NCI-H446 treated with DMSO at 0.1 percent for 48 hours (cell line): ENCODE measurements around the gene P2RY6.

Source experiments
- DNase-seq: peaks from one replicate; lab custom pipeline; 2025; lab: John Stamatoyannopoulos, UW

Gene P2RY6

DNA sequence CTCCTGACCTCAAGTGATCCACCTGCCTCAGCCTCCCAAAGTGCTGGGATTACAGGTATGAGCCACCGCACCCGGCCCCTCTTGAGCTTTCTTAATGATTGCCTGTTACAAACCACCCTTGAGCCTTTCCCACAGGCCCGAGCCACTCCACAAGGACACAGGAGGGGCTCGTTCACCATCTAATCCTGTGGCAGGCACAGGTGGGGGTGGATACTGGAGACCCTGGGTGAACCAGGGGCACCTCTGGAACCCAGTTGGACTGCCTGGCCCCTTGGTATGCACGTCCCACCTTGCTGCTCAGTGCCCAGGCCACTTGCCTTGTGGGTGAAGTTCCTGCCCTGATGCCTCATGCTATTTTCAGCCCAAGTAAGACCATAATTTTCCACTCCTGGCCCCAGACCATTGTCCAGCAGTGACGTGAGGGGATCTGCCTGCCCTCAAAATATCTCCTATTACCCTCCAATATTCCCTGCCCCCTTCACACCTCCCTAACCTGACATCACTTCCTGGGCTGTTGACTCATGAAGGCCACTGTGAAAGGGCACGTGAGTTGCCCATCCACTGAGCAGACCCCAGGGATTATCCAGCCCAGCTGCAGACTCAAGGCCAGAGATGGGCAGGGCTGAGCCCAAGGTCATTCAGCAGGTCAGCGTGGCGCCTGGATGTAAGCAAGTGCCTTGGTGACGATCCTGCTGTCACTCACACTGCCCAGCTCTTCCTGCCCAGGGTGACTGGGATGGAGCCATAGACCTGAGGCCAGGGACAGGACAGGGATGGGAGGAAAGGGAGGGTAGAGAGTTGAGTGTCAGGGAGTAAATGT lies 34.5 kb upstream of the P2RY6 start:
- DNase-seq = no peak

DNA sequence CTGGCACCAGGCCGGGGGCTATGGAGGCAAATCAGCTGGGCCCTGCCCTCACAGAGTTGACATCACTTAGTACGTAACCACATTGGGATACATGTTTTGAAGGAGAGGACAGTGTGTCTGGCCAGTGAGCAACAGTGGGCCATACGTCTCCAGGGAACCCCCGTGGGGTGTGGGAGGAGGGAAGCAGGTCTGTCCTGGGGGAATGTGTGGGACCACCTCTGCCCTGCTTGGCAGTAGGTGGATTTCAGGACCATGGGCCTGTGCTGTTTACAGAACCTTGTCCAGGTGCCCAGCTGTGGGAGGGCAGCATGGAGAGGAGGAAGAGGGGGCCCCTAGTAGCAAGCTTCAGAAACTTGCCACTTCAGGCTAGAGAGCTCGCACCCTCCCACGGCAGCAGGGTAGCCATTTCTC lies 33.0 kb upstream of the P2RY6 start:
- no peak for DNase-seq

DNA sequence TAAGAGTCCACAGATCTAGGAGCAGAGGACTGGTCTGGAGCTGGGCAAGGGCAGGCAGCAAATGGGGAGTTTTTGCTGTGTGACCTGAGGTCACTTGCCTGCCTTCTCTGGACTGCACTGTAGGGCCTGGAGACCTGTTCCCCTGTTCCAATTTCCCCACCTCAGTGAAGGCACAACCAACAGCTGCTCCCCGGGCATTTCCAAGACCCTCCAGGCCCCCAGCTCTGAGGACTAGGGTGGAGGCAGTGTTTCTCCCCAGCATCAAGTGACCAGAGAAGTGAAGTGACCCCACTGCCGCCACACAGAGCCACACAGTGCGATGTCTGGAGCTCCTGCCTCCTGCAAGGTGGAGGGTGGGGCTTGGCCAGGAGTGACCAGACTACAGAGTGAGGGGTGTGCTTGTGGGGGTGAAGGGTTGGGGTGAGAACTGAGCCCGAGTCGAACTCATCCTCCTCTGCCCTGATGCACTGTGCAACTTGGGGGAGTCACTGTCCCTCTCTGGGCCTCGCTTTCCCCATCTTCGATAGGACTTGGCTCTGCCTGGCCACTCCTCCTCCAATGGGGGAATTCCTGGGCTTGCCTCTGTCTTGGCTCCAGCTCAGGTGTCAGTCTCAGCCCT lies 32.5 kb upstream of the P2RY6 start:
- DNase-seq = no peak

DNA sequence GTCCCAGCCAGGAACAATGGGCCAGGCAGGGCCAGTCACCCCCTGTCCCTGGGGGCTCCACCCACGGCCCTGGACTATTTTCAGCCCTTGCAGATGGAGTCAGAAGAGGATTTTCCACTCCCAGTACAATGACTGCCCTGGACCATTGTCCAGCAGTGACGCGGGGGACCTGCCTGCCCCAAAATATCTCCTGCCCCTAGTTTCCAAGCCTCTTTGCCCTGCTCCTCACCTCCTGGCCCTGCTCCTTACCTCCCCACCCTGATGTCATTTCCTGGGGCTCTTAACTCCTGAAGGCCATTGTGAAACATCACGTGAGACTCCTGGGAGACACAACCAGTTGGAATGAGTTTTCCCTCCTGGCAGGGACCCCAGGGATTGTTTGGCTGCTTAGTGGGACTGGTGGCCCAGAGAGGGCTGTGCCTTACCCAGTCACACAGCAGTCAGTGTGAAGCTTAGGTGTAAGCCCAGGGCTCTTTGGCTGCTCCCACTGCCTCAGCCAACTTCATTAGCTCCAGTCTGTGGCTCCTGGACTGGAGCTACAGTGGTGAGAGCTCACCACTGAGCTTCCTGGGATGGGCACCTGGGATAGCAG lies 31.9 kb upstream of the P2RY6 start:
- DNase-seq = no peak

DNA sequence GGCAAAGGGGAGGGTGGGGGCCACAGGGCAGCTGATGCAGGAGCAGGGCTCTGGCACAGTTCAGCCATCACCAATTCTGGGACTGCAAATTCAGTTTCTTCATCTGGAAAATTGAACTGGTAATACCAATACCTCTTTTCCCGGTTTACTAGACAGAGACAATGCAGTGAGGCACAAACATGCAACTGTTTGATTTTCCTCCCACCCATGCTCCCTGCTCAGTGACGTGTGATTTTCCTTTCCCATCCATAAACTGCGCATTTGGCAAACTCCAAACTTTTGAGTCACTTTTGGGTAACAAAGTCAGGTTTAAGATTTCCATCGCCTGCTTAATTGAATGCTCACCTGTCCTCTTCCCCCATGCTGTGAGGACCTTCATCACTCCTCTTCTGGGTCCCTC lies 30.8 kb upstream of the P2RY6 start:
- no peak for DNase-seq

DNA sequence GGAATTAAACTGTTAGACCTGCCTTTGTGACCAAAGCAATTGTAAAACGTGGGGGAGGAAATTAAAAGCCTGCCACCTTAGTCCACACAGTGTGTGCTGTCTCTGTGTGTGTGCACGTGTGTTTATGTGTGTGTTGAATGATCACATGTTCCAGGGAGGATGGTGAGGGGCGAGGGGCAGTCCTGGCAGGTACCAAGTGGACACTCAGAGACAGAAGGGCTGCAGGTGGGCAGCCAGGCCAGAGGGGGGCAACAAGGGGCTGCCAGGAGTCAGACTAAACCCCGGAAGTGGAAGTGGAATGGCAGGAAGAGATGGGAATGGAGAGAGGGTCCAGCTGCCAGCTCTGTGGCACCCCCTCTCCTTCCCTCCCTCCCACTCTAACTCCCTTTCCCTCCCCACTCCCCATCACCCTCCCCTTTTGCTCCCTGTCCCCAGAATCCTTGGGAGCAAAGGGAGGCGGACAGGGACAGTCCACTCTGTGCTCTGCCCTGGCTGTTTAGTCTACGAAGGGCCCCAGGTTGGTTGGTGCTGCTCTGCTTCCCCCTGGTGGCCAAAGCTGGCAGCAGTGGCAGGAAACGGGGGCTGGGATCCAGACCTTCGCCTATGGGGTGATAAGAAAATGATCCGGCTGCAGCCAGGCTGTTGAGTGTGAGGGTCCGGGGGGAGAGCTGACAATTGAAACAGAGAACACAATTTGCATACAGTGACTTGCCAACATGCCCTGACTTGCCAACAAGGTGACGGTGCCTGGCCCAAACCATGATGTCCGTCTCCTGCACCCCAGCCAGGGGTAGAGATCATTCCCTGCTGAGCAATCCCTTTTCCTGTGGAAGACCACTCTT lies 29.7 kb upstream of the P2RY6 start:
- peak; percentile 23 for DNase-seq

DNA sequence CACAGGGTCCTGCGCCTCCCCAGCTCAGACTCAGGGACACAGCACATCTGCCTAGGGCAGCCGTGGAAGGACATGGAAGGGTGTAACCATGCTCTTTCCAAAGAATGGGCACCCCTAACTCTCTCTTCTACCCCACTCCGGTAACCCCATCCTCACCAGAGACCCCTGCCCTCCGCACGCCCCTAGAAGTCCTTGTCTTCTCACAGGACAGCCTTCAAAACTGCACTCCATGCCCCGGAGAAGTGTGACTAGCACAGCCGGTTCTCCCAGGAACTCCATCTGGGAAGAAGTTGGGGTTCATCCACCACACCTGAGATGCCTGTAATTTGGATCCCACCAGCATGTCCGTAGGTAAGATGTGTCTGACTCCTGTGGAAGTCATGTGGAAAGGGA lies 29.0 kb upstream of the P2RY6 start:
- no peak for DNase-seq

DNA sequence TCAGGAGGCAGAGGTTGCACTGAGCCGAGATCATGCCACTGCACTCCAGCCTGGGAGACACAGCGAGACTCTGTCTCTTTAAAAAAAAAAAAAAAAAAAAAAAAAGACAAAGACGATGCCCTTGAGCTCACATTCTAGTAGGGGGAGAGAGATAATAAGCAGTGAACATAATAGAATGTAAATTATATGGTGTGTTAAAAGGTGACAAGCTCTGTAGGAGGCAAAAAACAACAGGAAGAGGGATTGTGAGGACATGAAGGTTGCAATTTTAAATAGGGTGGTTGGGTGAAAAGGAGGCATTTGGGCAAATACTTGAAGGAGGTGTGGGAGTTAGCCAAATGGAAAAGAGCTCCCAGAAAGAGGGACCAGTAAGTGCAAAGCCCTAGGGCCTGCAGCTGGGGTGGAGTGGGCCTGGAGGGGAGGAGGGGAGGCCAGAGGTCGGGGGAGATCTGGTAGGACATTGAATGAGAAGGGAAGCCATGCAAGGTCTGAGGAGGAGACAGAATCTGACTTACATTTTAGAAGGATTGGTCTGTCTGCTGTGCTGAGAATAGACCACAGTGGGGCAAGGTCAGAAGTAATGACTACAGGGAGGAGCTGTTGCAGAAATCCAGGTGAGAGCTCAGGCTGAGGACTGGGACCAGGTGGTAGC lies 27.4 kb upstream of the P2RY6 start:
- no peak for DNase-seq

DNA sequence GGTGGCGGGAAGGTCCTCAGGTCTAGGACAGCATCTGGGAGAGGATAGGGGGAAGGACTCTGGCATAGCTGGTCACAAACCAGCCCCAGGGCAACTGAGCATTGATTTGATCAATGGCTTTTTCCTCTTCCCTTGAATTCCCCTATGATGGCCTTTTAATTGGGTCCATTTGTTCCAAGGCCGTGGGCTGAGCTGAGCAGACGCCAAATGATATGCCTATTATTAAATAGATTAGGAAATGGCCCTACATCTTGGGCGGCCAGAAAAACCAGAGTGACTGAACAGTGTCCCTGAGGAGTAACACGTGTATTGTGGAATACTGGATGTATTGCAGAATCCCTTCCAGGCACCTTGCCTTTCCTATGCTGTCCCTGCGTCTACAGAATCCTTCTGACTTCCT lies 26.7 kb upstream of the P2RY6 start:
- no peak for DNase-seq

DNA sequence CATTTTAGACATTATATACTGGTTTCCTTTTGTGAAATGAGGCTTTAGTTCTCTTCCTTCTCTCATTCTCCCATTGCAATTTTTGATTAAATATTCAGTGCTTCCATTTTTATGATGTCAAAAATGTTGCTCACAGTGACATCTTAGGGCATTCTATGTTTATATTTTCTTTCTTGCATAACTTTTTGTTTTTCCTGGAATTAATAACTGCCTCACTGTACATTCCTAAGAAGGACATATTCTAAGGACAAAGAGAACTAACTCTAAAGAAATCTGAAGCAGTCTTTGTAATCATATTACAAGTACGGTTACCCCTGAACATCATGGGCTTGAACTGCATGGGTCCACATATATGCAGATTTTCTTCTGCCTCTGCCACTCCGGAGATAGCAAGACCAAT lies 25.8 kb upstream of the P2RY6 start:
- DNase-seq = no peak

DNA sequence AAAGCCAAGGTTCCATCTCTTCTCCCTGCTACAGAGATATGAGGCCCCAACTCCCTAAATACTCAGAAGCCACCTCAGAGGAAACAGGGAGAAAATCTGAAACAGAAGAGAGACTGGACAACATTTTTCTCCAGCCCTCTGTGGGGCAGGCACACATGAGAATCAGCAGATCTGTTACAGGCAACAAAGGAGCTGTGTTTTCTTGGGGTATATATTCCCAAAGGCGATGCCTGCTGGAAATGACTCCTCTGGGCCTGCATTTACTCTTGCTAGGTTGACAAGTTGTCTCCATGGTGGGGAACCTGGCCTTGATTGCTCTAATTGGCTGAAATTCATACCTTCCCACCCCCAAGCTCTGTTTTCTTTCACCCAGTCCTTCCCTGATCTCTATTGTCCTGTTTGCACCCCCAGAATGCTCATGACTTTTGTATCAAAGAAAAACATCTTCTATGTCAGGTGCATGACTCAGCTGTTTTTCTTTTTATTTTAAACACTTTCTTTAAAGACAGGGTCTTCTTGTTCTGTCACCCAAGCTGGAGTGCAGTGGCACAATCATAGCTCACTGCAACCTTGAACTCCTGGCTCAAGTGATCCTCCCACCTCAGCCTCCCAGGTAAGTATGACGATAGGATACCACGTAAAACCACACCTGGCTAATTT lies 23.5 kb upstream of the P2RY6 start:
- DNase-seq = no peak

DNA sequence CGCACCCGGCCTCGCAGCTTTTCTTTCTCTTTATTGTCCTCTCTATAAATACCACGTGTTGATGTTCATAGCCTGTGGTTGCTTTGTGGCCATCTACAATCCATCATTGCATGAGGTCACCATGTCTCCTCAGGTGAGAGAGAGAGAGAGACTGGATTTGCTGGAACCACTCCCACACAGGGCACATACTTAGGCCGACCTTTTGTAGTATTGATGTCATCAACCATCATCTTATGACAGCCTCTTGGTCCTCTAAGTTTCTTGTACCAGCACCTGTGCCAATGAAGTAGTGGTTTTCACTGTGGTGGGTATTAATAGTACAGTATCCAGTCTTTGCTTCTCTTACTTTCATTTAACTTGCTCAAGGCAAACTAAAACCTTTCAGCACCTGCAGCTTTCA lies 22.8 kb upstream of the P2RY6 start:
- no peak for DNase-seq

DNA sequence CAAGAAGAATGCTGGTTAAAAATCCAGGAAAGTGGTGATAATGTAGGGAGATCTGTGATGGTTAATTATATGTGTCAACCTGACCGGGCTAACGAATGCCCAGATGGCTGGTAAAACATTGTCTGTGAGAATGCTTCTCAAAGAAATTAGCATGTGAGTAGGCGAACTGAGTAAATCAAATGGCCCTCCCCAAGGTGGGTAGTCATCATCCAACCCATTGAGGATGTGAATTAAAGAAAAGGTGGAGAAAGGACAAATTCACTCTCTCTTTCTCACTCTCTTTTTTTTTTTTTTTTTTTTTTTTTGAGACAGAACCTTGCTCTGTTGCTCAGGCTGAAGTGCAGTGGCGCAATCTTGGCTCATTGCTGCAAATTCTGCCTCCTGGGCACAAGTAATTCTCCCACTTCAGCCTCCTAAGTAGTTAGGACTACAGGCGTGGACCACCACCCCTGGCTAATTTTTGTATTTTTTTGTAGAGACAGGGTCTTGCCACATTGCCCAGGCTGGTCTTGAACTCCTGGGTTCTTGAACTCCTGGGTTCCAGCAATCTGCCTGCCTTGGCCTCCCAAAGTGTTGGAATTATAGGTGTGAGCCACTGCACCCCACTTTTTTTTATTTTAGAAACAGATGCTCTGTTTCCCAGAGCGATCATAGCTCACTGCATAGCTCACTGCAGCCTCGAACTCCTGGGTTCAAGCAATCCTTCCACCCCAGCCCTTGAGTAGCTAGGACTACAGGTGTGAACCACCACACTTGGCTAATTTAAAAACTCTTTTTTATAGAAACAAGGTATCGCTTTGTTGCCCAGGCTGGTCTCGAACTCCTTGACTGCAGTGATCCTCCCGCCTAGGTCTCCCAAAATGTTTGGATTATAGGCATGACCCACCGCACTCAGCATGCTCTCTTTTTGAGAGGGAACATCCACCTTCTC lies 22.0 kb upstream of the P2RY6 start:
- DNase-seq = no peak

DNA sequence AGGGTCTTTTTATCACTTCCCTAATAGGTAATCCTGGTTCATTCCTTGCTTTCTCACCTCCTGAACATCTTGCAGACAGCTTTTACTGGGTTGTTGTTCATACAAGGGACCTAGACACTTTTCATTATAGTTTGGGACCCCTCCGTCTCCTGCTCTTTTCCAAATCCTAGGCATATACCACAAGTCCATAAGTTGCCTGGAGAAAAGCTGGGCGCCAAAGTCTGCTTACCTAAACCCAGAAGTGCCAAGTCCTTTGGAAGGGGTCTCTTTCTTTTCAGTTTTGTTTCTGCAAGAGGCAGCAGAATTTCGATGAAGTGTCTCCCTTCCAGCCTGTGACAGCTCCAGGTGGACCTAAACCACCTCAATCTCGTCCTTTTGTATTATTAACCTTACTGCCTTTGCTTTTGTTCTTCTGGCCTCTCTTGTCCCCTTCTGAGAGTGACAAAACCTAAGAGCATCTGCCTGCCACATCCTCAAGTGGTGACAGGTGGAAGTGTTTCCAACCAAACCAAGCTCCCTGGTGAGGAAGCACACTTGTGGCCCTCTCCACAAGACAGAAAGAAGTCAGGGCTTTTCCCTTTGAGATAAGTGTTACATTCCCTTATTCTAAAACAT lies 19.5 kb upstream of the P2RY6 start:
- DNase-seq = no peak

DNA sequence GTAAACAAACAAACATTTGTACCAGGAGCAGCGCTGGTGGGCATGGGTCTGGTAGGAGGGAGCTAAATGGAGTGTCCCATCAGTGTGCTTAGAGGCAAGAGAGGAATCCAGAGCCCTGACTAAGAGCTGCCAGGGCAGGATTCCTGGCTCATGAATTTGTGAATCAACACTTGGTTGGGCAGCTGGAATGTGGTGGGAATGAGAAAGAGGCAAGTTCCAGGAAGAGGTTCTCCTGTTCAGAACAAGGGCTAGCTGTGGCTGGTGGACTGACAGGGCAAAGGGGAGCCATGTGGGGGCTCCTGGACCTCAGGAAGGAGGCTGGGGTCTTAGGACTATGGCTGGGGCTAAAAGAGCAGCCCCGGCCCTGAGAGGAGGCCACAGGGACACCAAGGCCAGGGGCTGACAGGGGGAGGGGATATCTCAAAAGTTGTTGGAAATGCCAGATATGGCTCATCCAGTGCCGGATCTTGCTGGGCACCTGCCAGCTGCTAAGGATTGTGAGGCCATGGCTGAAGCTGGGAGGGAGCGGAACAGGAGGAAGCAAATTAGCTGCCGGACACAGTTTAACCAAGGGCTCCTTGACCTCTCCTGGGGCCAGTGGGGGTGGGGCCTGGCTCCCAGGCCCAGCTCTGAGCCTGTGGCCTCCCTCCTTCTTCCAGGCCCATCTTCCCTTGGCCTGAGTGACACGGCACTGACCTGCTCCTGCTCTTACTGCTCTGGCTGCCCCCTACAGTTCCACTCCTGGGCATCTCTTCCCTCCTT lies 14.6 kb upstream of the P2RY6 start:
- DNase-seq = peak; percentile 11

DNA sequence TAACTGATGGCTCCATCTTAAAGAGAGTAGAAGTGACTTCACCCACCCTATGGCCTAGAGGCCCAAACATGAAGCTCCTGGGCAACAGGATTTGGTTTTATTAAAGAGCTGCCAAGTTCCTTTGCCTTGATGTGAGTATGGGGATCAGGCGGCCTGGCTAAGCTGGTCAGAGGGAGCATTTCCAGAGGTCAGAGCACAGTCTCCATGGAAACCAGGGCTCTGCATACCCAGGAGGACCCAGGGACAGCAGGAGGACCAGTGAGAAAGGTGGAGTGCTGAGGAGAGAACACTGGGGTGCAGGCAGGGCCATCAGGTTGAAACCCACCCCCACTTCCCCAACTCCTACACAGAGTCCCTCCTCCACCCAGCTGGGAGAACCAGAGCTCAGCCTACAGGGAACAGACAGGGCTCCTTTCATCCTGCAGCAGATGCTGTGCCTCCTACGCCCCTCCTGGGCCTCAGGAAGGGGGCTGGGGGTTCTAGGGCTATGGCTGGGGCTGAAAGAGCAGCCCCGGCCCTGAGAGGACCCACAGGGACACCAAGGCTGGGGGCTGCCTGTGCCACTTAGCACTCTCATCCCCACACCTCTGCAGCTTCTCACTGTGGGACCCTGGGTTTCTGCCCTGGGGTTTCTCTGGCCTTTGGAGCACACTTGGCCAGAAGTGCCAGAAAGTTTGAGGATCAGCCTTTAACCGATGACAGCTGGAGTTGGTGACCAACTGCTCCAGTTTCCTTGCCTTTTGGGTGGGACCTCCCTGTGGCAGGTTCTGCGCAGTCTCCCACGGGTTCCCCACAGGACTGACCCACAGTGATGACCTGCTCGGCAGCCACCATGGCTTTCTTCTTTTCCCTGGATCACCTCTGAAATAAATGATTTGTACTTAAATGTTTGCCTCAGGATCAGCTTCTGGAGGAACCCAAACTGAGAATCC lies 13.8 kb upstream of the P2RY6 start:
- DNase-seq = no peak

DNA sequence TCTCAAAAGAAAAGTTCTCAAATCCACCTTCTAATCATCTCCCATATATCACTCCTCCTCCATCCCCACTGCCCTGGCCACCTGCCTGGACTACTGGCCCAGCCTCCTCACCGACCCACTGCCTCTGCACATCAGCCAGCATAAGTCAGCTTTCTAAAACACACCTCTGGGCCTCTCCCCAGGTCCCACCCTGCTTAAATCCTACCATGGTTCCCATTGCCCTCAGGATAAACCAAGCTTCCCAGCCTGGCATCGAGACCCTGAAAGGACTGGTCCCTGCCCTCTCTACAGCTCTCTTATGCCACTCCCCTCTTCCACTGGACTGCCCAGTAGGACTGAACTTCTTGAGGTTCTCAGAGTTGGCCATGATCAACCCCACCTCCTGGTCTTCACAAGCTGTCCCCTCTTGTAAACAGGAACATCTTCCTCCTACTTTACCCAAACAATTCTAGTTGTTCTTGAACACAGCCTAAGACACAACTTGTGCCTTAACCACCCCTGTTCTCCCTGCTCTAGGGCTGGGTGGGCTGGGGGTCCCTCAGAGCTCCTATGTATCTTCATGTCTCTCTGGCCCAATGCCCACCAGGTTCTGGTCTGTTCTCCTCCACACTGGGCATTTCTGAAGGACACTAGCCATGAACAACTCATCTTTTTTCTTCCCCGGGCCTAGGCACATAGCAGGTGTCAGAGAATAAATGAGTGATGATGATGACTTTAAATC lies 12.6 kb upstream of the P2RY6 start:
- DNase-seq = no peak

DNA sequence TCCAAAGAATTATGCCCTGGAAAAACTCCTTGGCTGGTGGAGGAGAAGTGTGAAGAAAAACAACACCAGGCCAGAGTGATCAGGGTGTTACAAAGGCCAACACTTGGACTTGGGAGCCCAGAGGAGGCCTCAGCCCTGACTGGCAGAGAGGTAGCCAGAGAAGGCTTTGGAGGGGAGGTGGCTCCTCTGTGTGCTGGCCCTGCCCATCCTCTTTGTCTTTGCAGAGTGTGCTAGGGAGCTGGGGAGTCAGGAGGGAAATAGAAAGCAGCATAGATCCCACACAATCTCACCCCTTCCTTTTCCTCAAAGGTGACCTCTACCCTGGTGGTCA lies 12.0 kb upstream of the P2RY6 start:
- DNase-seq = no peak
